GM19468 (cell line): ENCODE data around the gene CRCP.
"Not testable (repeated sequence)": the region's sequence is repeated elsewhere in the genome, so short reads cannot be mapped to it uniquely, and the experiment has no call there.

Source experiments
- ATAC-seq: cut with Tn5 transposase; IDR thresholded peaks from one replicate; pipeline ENCODE4 v1.9.1; 2021; ENCODE audit warnings: mild to moderate bottlenecking, moderate library complexity, moderate number of reproducible peaks; ENCODE audit not compliant: unreplicated experiment; ENCODE audit errors: extremely low read depth

CRCP gene

DNA sequence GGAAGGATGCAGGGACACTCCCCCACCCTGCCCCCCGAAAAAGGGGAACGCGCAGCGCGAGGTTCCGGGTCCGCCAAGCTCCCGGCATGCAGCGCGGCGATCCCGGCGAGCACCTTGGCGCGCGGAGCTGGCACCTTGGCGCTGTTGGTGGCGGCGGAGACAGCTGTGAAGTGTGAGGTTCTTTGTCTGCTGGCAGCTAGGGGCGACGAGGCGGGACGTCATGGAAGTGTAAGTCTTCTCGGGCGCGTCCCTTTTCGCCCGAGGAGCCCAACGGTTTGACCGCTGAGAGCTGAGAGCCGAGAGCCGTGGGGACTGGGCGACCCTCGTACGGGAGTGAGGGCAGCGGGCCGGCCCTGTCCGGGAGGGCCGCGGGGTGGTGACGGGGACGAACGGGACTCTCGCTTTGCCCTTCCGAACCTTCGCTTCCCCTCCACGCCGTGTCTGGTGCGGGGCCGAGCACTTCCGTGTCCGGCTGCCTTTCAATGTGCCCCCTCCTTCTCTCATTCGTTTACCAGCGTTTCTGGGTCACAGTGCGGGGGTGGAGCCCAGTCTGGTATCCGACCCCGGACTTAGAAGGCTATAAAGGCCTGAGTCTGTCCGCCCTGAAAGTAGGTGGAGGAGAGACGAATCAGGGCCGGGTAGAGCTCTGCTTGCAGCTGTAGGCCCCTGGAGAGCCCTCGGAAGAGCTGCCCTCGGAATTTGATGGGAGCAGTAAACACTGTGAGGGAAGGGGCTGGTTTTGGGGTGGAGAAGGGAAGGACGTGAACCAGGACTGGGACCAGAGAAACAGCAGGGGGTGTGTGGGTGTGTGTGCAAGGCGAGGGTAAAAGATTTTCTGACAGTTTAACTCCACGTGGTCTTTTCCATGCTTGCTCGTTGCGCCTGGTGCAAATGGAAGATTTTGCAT, at the start of gene CRCP:
TSS of gene CRCP (plus strand) at position 105 of the 907 bp plus-strand sequence. CDS start at position 221, 116 bp downstream.
- ATAC-seq: peak; percentile 59

DNA sequence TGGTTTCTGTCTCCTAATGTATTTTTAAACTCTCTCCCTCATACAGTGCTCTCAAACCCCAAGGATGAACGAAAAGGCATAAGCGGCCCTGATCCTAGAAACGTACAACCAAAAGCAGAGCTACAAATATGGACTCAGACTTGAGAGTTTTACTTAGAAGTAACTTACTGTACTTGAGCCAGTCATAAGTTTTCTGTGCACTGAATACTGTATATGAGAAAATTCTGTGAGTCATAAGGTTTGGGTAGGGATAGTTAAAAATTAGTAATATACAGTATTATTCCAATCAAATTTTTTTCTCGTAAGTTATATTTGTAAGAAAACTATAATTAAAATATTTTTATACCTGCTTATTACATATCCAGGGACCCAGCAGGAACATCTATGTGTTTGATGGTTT, 44.9 kb upstream of the CRCP start:
- no peak for ATAC-seq

GRCh38 chr7:66070222-66070621, 44.4 kb upstream of the CRCP start:
- no peak for ATAC-seq

- ATAC-seq: not testable (repeated sequence)
These were observed 42.4 kb upstream of the CRCP start for GRCh38 chr7:66072208-66072607.

DNA sequence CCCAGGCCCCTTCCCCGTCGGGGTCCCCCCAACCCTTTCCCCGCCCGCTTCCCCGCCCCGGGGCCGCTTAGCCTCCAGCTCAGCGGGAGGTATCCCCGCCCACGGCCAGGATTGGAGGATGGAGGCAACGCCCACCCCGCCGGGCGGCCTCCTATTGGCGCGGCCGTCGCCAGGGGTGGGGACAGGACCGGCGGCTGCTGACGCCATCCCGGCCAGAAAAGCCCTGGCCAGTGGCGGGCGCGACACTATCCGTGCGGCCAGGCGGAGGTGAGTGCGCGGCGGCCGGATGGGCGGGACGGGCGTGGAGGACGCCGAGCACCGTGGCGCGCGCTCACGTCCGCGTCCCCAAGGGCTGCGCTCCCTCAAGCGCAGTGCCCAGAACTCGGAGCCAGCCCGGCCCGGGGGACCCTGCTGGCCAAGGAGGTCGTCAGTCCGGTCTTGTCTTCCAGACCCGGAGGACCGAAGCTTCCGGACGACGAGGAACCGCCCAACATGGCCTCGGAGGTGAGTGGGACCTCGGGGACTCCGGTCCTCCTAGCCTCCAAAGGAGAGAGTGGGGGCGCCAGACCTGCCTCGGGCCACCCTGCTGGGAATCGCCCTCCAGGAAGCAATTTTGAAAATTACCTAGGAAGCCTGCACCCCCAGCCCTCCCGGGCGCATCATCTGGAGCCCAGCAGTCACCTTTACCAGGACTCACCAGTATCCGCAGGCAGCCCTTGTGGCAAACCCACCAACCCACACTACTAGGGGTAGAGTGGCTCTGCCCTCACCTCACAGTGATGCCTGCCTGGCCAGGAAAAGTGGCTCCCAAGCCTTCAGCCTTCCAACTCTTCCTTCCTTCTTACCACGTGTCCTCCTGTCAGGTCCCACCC, 38.8 kb upstream of the CRCP start, which contains the start of gene ASL:
TSS of gene ASL (plus strand) at position 230 of the 872 bp plus-strand sequence. CDS start at position 493, 263 bp downstream.
- peak; percentile 98 for ATAC-seq

GRCh38 chr7:66076462-66077329, 38.0 kb upstream of the CRCP start:
- no peak for ATAC-seq

DNA sequence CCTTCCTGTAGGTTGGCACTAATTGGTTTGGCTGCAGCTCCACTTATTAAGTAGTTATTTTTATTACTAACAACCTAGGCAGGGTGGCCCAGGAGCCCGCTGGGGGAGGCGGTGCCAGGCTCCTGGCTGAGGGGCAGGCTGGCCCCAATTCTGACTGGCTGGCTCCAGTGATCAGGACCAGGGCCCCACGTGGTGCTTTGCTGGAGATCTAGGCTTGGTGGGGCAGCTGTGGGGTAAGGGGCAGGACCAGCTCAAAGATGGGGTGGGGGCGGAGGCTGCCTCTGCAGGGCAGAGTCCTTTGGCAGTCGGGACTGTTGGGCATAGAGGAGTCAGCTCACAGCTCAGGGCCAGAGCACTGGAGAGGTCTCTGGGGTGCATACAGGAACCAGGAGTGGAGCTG, 36.6 kb upstream of the CRCP start:
- ATAC-seq: no peak

GRCh38 chr7:66082083-66082482, 32.6 kb upstream of the CRCP start:
- no peak for ATAC-seq

GRCh38 chr7:66082886-66083415, 31.7 kb upstream of the CRCP start:
- ATAC-seq: no peak

DNA sequence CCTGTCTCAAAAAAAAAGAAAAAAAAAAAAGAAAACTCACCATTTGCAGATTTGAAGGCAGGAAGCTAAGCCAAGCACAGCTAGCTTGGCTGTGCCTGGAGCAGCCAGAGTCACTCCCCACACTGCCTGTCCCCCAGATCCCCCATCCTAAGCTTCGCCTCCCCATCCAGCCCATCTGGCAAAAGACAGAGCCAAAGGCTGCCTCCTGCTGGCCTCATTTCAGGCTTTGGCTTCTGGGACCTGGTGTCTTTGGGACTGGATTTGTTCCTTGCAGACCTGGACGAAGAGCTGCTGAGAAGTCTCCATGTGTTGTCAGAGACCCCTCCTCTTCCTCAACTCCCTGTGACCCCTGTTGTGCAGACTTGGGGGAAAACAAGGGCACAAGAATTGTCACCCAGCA, 31.0 kb upstream of the CRCP start:
- ATAC-seq: no peak

DNA sequence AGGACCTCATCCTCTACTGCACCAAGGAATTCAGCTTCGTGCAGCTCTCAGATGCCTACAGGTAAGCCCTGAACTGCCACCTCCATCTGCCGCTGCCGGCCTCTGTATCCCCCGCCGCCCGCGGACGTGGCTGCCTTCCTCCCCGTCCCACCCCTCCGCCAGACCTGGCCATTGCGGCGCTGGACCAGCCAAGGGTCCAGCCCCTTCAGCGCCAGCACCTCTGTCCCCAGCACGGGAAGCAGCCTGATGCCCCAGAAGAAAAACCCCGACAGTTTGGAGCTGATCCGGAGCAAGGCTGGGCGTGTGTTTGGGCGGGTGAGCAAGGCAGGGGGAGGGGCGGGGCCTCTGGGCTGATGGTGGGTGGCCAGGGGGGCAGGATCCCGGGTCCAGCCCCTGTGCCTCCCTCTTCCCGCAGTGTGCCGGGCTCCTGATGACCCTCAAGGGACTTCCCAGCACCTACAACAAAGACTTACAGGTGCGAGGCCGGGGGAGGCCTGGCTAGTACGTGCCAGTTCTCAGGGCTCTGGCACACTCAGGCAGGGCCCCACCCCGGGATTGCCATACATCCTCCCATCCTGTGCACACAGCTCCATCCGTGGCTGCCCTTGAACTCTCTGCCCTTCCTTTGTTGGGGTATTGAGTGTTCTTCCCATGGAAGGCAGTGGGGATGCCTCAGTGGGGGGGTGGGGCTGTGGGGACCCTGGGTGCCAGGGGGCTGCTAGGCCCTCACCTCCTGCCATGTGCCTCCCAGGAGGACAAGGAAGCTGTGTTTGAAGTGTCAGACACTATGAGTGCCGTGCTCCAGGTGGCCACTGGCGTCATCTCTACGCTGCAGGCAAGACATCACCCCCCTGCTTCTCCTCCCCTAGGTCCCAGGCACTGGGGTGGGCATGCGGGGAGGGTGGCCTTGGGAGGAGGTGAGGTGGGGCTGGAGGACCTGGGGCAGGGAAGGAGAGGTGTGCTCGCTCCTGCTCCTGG, 25.5 kb upstream of the CRCP start:
- no peak for ATAC-seq

GRCh38 chr7:66092654-66093053, 22.0 kb upstream of the CRCP start:
- no peak for ATAC-seq

DNA sequence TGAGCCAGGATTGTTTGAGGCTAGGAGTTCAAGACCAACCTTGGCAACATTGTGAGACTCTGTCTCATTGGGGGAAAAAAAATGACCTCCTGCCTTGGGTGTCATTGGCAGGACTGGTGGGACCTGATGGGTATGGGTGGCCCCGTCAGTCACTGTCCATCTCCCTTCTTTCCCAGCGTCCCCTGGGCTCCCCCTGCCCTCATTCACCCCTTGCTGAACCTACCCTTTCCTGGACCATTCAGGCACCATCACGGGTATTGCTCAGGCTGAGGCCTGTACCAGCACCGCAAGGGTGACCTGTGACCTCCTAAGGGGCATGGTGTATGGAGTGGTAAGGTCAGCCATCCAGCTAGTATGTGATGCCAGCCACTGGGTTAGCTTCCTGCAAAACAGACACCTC, 19.6 kb upstream of the CRCP start:
- ATAC-seq: no peak

GRCh38 chr7:66099232-66099550, 15.5 kb upstream of the CRCP start:
- no peak for ATAC-seq

- ATAC-seq: peak; percentile 45
These were observed 14.9 kb upstream of the CRCP start for GRCh38 chr7:66099551-66100407.

- ATAC-seq: no peak
These were observed 14.1 kb upstream of the CRCP start for GRCh38 chr7:66100408-66101050.

GRCh38 chr7:66102168-66102567, 12.5 kb upstream of the CRCP start:
- not testable (repeated sequence) for ATAC-seq
